GM12873 (cell line): Measurements from ENCODE around the gene EPHB3.

Experiments used
- CTCF ChIP-seq: IDR thresholded peaks from 2 replicates; pipeline ENCODE4 v1.5.1; 2012; ENCODE audit warnings: low read depth, mild to moderate bottlenecking, moderate library complexity, low read length, control low read depth; ENCODE audit not compliant: insufficient read depth; ENCODE audit errors: missing control alignments

EPHB3 gene

GRCh38 chr3:184546252-184546651, 15.3 kb upstream of the EPHB3 start:
- no peak for TF ChIP-seq CTCF

GRCh38 chr3:184549796-184550577, 11.6 kb upstream of the EPHB3 start:
- no peak for TF ChIP-seq CTCF

GRCh38 chr3:184551103-184551502, 10.5 kb upstream of the EPHB3 start:
- no peak for TF ChIP-seq CTCF

GRCh38 chr3:184551614-184552256, 9.8 kb upstream of the EPHB3 start:
- no peak for TF ChIP-seq CTCF

GRCh38 chr3:184552296-184552695, 9.3 kb upstream of the EPHB3 start:
- TF ChIP-seq CTCF, result no peak

GRCh38 chr3:184552863-184553262, 8.7 kb upstream of the EPHB3 start:
- no peak for TF ChIP-seq CTCF

GRCh38 chr3:184553385-184553784, 8.2 kb upstream of the EPHB3 start:
- TF ChIP-seq CTCF, result no peak
